Stimulated activated CD8-positive, alpha-beta memory T cell treated with anti-CD3 and anti-CD28 coated beads, Interleukin-15, amount 100 ng/mL, for 4 hours (primary cell): ENCODE data around the gene KIF1B.

ENCODE experiments used
- DNase-seq, 2 donors: peaks; one replicate each; pipeline ENCODE4 v3.0.0-alpha.2; 2020; ENCODE audit warnings: low read depth in 2 of 2

Gene KIF1B

GRCh38 chr1:10209905-10210810, at the start of gene KIF1B:
TSS of gene KIF1B (plus strand) at chr1:10210570. CDS start at chr1:10232329, 21,759 bp downstream.
- DNase-seq: peak; percentile 91 to 95

- no peak for DNase-seq
These were observed 49.4 kb upstream of the KIF1B start for GRCh38 chr1:10160907-10161490.

- DNase-seq: no peak
These were observed 48.7 kb upstream of the KIF1B start for GRCh38 chr1:10161541-10162290.

GRCh38 chr1:10168912-10169514, 41.4 kb upstream of the KIF1B start:
- DNase-seq: no peak

GRCh38 chr1:10170239-10170574, 40.2 kb upstream of the KIF1B start:
- DNase-seq: no peak

DNA sequence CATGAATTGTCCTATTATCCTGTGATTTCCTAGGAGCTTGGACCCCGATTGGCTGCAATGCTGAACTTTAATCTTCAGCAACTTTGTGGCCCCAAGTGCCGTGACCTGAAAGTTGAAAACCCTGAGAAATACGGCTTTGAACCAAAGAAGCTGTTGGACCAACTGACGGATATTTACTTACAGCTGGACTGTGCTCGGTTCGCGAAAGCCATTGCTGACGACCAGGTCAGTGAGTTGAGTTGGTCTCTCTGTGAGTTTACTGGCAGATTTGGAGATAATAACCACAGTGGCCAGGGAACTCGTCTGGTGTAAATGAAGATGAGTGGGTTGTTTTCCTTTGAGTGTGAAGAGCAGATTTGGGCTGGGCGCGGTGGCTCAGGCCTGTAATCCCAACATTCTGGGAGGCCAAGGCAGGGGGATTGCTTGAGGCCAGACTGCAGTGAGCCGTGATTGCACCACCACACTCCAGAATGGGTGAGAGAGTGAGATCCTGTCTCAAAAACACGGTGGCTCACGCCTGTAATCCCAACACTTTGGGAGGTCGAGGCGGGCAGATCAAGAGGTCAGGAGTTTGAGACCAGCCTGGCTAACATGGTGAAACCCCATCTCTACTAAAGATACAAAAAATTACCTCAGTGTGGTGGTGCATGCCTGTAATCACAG, 39.1 kb upstream of the KIF1B start:
- no peak for DNase-seq

DNA sequence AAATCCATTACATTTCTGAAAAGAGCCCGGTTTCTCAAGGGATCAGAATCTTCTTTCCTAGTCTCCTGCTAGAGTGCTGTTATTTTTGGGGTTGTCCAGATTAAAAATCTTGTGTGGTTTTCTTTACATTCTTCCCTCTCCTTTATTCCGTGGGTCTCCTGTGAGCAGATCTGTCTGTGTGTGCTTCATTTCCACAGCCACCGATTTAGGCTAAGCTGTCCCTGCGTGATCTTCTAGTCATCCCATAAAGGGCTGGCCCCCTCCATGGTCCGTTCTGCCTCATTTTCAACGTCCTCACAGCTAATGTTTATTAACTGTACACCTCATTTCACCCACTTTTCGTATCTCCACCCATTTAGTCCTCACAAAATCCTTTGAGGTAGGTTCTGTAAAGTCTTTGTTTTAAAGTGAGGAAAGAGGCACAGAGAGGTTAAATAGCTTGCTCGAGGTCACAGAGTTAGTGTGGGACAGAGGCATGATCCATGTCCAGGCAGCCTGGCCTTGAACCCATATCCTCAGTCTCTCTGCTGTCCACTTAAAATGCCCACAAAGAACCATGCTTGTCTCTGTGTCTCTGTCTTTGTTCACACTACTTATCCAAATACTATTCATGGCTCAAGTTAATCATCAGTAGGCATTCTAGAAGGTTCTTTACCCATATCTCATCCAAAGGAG, 38.2 kb upstream of the KIF1B start:
- DNase-seq: no peak

GRCh38 chr1:10173582-10173981, 36.8 kb upstream of the KIF1B start:
- no peak for DNase-seq

- no peak for DNase-seq
These were observed 32.5 kb upstream of the KIF1B start for GRCh38 chr1:10177876-10178275.

DNA sequence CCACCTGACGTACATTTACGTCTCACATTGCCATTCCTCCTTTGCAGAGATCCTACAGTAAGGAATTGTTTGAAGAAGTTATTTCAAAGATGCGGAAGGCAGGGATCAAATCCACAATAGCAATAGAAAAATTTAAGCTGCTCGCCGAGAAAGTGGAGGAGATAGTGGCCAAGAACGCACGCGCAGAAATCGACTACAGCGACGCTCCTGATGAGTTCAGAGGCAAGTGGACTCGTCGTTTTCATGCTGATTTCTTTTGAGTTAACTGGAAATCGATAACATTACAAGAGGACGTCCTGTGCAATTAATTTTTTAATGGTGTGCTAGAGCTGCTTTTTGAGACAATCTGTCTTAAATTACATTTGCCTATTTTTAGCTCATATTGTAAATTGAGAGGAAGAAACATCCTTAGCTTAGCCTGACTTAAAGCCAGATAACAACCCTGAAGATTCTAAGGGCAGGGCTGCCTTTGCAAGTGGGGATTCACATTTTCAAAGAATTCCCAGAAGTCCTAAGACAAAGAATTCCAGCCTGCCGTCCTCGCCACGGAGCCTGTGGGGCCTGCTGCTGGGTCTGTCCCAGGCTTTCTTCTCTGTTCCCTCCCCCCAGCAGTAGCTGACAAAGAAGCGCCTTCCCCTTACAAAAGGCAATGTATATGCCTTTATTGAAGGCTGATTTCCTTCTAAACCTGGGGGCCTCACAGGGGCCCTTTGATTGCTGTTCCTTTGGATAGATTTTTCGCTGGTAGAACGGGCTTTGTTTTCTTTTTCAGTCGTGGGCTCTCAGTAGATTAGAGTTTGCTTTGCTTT, 31.6 kb upstream of the KIF1B start:
- DNase-seq: no peak

GRCh38 chr1:10179406-10180091, 30.8 kb upstream of the KIF1B start:
- no peak for DNase-seq

DNA sequence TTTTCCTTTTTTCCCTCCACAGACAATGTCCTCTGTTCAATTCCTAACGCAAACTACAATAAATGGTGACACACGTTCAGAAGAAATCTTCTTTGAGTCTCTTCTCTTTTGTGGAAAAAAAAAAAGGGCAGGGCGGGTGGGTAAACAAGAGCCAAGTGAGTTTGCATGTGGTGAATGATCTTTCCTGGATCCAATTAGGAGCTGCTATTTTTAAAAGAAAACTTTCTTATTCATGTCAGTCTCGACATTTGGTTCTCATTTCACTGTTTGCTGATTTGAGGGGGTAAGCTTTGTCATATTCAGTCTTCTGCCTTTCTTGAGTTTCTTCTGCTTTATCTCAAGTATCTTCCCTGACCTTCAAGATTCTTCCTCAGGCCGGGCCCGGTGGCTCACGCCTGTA, 29.2 kb upstream of the KIF1B start:
- DNase-seq: no peak

- no peak for DNase-seq
These were observed 24.6 kb upstream of the KIF1B start for GRCh38 chr1:10185759-10186158.

- no peak for DNase-seq
These were observed 23.9 kb upstream of the KIF1B start for GRCh38 chr1:10186331-10187025.

DNA sequence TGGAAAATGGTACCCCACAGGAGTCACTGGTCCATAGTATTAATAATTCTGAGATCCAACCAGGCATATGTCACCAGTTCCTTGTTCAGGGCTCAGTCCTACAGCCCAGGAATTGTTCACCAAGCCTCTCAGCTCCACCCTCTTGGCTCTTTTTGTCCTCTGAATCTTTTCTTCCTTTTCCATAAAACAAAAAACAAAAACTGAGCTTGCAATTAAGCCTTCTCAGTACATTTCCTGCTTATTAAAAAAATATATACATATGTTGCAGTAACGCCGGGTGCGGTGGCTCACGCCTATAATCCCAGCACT, 23.4 kb upstream of the KIF1B start:
- no peak for DNase-seq

DNA sequence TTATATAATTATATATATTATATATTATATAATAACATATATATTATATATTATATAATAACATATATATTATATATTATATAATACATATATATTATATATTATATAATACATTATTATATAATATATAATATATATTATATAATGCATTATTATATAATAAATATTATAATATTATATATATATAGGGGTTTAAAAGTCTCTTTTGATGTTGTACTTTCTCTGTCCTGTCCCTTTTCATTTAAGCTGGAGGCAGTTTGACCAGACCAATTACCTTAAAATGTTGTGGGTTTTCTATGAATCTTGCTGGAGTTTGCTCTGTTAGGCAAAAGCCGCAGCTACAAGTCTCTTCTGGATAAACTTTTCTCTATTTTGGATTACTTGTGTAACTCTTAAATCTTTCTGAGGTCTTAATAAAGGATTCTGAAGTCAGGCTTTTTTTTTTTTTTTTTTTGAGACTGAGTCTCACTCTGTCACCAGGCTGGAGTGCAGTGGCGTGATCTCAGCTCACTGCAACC, 22.2 kb upstream of the KIF1B start:
- DNase-seq: no peak

GRCh38 chr1:10189659-10190058, 20.7 kb upstream of the KIF1B start:
- no peak for DNase-seq

DNA sequence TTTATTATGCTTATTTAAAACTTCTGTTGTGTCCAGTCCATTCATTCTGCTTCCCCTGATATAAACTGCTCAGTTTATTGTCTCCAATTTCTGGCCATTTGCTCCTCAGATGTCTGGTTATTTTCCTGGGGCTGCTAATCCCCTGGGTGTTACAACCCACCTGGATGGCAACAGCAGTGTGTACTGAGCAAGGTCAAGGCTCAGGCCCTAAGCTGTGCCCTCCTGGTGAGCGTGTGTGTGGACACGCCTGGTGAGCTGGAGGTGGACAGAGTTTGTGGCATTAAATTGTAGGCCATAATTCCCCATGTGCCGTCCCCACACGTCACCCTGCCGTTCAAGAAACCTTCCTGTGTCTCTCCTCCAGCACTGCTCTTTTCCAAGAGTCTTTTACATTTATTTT, 18.1 kb upstream of the KIF1B start:
- no peak for DNase-seq

DNA sequence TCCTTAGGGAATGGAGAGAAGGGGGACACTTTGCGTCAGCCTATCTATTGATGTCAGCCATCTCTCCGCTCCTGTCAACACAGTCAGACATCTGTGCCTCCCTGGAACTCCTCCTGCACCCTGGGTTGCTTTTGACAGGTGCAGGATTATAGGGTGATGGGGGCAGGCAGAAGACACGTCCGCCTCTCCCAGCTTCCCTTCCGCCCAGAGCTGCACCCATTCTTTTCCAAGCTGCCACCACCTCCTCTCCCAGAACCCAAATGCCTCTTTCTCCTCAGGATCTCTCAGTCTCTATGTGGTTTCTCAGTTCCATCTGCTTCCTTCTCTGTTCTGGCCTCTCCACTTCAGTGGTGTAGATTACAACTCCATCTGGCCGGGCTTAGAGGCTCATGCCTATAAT, 17.1 kb upstream of the KIF1B start:
- DNase-seq: no peak
